ENCODE data around the gene LILRB2.
"Not testable (repeated sequence)": the region's sequence is repeated elsewhere in the genome, so short reads cannot be mapped to it uniquely, and the experiment has no call there.

LILRB2 gene

DNA sequence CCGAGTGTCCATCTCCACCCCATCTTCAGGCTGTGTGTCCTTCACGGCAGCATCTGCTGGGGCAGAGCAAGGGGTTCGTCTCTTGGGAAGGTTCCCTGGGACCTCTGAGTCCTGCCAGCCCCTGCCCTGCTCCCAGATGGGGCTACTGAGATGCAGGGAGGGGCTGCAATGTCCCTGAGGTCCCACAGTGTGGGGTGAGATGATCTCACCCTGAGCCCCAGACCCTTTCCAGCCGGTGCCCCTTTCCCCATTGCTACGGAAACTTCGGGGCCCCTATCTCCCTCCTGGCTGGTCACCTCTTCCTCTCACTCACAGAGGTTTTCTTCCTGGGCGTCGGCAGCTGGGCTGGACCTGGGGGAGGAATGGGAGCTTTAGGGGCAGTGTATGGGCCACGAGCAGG lies 5.0 kb downstream of the LILRB2 start:
- no peak for TF ChIP-seq EZH2 (IDR thresholded peaks at IDR 0.05; ENCODE audit: borderline replicate concordance, low read length)
- TF ChIP-seq, protein P1, sequence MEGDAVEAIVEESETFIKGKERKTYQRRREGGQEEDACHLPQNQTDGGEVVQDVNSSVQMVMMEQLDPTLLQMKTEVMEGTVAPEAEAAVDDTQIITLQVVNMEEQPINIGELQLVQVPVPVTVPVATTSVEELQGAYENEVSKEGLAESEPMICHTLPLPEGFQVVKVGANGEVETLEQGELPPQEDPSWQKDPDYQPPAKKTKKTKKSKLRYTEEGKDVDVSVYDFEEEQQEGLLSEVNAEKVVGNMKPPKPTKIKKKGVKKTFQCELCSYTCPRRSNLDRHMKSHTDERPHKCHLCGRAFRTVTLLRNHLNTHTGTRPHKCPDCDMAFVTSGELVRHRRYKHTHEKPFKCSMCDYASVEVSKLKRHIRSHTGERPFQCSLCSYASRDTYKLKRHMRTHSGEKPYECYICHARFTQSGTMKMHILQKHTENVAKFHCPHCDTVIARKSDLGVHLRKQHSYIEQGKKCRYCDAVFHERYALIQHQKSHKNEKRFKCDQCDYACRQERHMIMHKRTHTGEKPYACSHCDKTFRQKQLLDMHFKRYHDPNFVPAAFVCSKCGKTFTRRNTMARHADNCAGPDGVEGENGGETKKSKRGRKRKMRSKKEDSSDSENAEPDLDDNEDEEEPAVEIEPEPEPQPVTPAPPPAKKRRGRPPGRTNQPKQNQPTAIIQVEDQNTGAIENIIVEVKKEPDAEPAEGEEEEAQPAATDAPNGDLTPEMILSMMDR (IDR thresholded peaks at IDR 0.05; ENCODE audit: low read length) = no peak
- Histone ChIP-seq H3K9me2 (ENCODE audit: low read depth, low read length) (no peaks in the 10 kb centered on the region), H3K79me2 (ENCODE audit: insufficient read depth, low read length) (no peaks in the 10 kb centered on the region), H2AFZ (ENCODE audit: low read length) (no peak overlapping the region), H3K36me3 (ENCODE audit: insufficient read depth, low read length) (no peaks in the 10 kb centered on the region), H3K4me1 (ENCODE audit: insufficient read depth, low read length, severe bottlenecking) (no peaks in the 10 kb centered on the region), H3K4me2 (ENCODE audit: low read length) (no peak overlapping the region), H3F3A (ENCODE audit: insufficient read depth, low read length) (no peaks in the 10 kb centered on the region), H3K27me3 (ENCODE audit: insufficient read depth, low read length) (no peaks in the 10 kb centered on the region; the same call in 1 of the 2 replicates), H4K20me1 (ENCODE audit: insufficient read depth, low read length) (no peaks in the 10 kb centered on the region), H3K9me3 (ENCODE audit: low read length) (no peaks in the 10 kb centered on the region), H3K27ac (ENCODE audit: low read depth, low read length, poor library complexity, severe bottlenecking) (no peak overlapping the region), H3K4me3 (ENCODE audit: low read depth, low read length, poor library complexity, severe bottlenecking) (no peak overlapping the region), H3K9ac (ENCODE audit: low read length) (no peak overlapping the region)

DNA sequence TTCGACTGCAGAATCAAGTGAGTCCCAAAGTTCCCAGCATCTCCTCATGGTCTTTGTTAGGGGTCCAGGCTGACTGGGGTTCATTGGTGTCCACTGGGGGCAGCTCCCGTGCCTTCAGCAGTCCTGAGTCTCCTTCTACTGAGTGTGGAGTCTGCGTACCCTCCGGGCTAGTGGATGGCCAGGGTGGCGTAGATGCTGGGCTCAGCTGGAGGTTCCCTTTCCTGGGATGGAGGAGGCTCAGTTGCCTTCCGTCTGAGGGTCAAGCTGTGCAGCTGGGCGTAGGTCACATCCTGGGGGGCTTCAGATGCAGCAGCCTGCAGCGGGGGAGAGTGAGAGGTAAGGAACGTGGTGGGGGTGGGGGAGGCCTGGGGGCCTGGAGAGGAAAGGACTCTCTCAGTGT lies 6.4 kb downstream of the LILRB2 start:
- not testable (repeated sequence) for H3K27ac ChIP-seq (ENCODE audit: low read depth, low read length, poor library complexity, severe bottlenecking); H3K9me2 ChIP-seq (ENCODE audit: low read depth, low read length); H3K4me1 ChIP-seq (ENCODE audit: insufficient read depth, low read length, severe bottlenecking); H3K4me2 ChIP-seq (ENCODE audit: low read length); H2AFZ ChIP-seq (ENCODE audit: low read length); H4K20me1 ChIP-seq (ENCODE audit: insufficient read depth, low read length); H3K4me3 ChIP-seq (ENCODE audit: low read depth, low read length, poor library complexity, severe bottlenecking); H3K9ac ChIP-seq (ENCODE audit: low read length); H3K27me3 ChIP-seq (ENCODE audit: insufficient read depth, low read length); H3K36me3 ChIP-seq (ENCODE audit: insufficient read depth, low read length); H3F3A ChIP-seq (ENCODE audit: insufficient read depth, low read length); H3K79me2 ChIP-seq (ENCODE audit: insufficient read depth, low read length); H3K9me3 ChIP-seq (ENCODE audit: low read length)

DNA sequence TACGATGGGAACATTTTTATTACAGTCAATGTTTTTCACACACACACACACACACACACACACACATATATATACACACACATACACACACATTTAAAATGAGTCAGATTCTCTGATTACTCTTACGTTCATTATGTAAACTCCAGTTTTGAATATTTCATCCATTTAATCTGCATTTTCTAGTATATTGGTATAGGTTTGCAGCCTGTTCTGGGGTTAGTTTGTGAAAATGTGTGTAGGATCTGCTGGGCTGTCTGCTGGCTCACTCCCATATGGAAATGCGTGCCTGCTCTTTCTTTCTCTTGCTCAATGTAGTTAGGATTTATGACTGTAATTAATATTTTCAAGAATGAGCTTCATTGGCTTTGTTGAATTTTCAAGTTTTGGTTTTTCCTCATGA lies 7.1 kb downstream of the LILRB2 start:
- Histone ChIP-seq H3K4me2 (ENCODE audit: low read length) (no peak overlapping the region), H3K9me3 (ENCODE audit: low read length) (no peaks in the 10 kb centered on the region), H3K79me2 (ENCODE audit: insufficient read depth, low read length) (no peaks in the 10 kb centered on the region), H3K27ac (ENCODE audit: low read depth, low read length, poor library complexity, severe bottlenecking) (no peak overlapping the region), H3F3A (ENCODE audit: insufficient read depth, low read length) (no peaks in the 10 kb centered on the region), H3K9ac (ENCODE audit: low read length) (no peak overlapping the region), H3K27me3 (ENCODE audit: insufficient read depth, low read length) (no peaks in the 10 kb centered on the region; the same call in 1 of the 2 replicates), H4K20me1 (ENCODE audit: insufficient read depth, low read length) (no peaks in the 10 kb centered on the region), H3K9me2 (ENCODE audit: low read depth, low read length) (no peaks in the 10 kb centered on the region), H3K4me1 (ENCODE audit: insufficient read depth, low read length, severe bottlenecking) (no peaks in the 10 kb centered on the region), H2AFZ (ENCODE audit: low read length) (no peak overlapping the region), H3K4me3 (ENCODE audit: low read depth, low read length, poor library complexity, severe bottlenecking) (no peak overlapping the region), H3K36me3 (ENCODE audit: insufficient read depth, low read length) (no peaks in the 10 kb centered on the region)
- TF ChIP-seq EZH2 (IDR thresholded peaks at IDR 0.05; ENCODE audit: borderline replicate concordance, low read length) = no peak
- TF ChIP-seq, protein P1 (IDR thresholded peaks at IDR 0.05; ENCODE audit: low read length) = no peak

DNA sequence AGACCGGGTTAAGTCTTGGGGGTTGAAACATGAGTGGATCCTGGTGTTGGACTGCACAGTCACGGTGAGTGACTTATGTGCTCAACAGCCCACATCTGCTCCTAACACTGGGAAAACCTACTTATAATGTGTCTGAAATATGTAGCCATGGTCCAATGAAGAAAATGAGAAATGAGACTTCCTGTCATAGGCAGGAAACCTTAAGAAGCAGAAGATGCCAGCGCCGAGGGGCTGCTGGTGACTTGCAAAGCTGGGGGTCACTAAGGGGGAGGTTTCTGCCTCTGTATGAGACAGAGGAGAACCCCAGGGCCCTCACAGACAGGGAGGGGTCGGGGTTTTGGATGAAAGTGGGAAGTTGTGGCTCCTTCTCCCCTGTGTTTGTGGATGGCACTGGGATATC lies 8.7 kb downstream of the LILRB2 start:
- not testable (repeated sequence) for H2AFZ ChIP-seq (ENCODE audit: low read length); H3F3A ChIP-seq (ENCODE audit: insufficient read depth, low read length); H4K20me1 ChIP-seq (ENCODE audit: insufficient read depth, low read length); H3K36me3 ChIP-seq (ENCODE audit: insufficient read depth, low read length); H3K9me2 ChIP-seq (ENCODE audit: low read depth, low read length); H3K79me2 ChIP-seq (ENCODE audit: insufficient read depth, low read length); H3K9ac ChIP-seq (ENCODE audit: low read length); H3K27ac ChIP-seq (ENCODE audit: low read depth, low read length, poor library complexity, severe bottlenecking); H3K4me2 ChIP-seq (ENCODE audit: low read length); H3K4me1 ChIP-seq (ENCODE audit: insufficient read depth, low read length, severe bottlenecking); H3K9me3 ChIP-seq (ENCODE audit: low read length); H3K27me3 ChIP-seq (ENCODE audit: insufficient read depth, low read length); H3K4me3 ChIP-seq (ENCODE audit: low read depth, low read length, poor library complexity, severe bottlenecking)

DNA sequence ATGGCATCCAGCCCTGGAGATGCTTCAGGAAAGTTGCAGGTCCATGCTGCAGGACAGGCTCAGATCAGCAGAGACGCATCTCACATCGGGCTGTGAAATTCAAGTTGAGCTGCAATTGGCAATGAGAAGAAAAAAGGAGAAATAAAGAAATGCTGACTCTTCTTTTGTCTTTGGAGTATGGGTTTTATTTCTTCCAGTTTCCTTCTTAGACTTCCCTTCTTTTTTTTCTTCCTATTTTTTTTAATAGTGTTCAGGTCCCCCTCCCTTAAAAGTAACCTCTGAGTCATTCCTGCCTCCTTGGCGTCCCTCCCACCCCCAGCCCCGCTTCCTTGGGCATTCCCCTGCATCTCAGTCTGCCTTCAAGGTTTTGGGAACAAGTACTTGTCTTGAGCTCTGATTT lies 9.3 kb downstream of the LILRB2 start:
- H3K9me2 ChIP-seq (ENCODE audit: low read depth, low read length); H3K36me3 ChIP-seq (ENCODE audit: insufficient read depth, low read length); H3K9ac ChIP-seq (ENCODE audit: low read length); H3K27me3 ChIP-seq (ENCODE audit: insufficient read depth, low read length); H4K20me1 ChIP-seq (ENCODE audit: insufficient read depth, low read length); H3K4me3 ChIP-seq (ENCODE audit: low read depth, low read length, poor library complexity, severe bottlenecking); H3K4me2 ChIP-seq (ENCODE audit: low read length); H3K27ac ChIP-seq (ENCODE audit: low read depth, low read length, poor library complexity, severe bottlenecking); H3K4me1 ChIP-seq (ENCODE audit: insufficient read depth, low read length, severe bottlenecking); H3K9me3 ChIP-seq (ENCODE audit: low read length); H2AFZ ChIP-seq (ENCODE audit: low read length); H3F3A ChIP-seq (ENCODE audit: insufficient read depth, low read length); H3K79me2 ChIP-seq (ENCODE audit: insufficient read depth, low read length): not testable (repeated sequence)

Measured in OCI-LY1 (cell line).